Left forelimb (tissue), 1 donor: ENCODE data around the gene RFLNA.
"Not testable (repeated sequence)": the region's sequence is repeated elsewhere in the genome, so short reads cannot be mapped to it uniquely, and the experiment has no call there.

Experiments used
- DNase-seq: peaks from one replicate; pipeline ENCODE4 v3.0.0-alpha.2; 2018; ENCODE audit warnings: low spot score

Gene RFLNA

DNA sequence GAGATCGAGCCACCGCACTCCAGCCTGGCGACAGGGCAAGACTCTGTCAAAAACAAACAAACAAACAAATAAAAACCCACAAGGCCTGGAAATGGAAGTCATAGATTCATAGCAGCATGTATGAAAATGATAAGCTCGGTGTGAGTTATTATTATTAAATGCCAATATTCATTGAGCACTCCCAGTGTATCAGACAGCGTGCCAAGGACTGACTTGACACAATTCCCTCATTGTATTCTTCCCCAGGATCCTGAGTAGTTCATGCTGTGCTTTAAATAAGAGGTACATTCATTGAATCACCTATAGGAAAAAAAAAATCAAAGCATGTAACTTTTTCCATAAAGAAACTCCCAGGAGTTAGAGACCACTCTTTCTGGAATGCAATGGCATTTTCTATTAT lies 12.6 kb upstream of the RFLNA start:
- no peak for DNase-seq

- no peak for DNase-seq
Measured at GRCh38 chr12:124283326-124283725, 11.6 kb upstream of the RFLNA start.

GRCh38 chr12:124284368-124284767 lies 10.5 kb upstream of the RFLNA start:
- no peak for DNase-seq

- DNase-seq, result no peak
Measured at GRCh38 chr12:124286414-124286813, 8.5 kb upstream of the RFLNA start.

GRCh38 chr12:124286971-124287370 lies 7.9 kb upstream of the RFLNA start:
- DNase-seq, result no peak

GRCh38 chr12:124289634-124290600 lies 5.0 kb upstream of the RFLNA start:
- no peak for DNase-seq

GRCh38 chr12:124292385-124292784 lies 2.5 kb upstream of the RFLNA start:
- DNase-seq, result no peak

GRCh38 chr12:124293286-124294003 lies 1.4 kb upstream of the RFLNA start:
- DNase-seq, result no peak

- DNase-seq, result no peak
Measured at GRCh38 chr12:124295431-124296058, 652 bp downstream of the RFLNA start.

- DNase-seq, result no peak
Measured at GRCh38 chr12:124296295-124296915, 1.5 kb downstream of the RFLNA start.

DNA sequence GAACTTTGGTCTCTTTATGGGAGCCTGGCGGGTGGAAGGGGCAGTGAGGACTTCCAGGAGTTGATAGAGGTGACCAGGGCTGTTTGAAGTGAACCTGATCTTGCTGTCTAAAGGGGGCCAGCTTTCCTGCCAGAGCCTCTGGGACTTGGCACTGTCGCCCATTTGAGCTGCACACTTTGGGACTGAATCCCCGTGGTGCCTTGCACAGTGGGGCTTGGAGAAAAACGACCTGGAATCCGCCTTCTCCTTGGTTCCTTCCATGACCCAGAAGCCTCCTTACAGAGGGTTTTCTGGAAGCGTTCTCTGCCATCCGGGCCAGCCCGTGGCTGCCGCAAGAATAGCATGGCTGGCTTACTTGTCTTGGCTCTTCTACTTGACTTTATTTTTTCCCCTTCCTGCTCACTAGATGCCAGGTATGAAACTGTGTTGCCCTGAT lies 2.0 kb downstream of the RFLNA start:
- no peak for DNase-seq

DNA sequence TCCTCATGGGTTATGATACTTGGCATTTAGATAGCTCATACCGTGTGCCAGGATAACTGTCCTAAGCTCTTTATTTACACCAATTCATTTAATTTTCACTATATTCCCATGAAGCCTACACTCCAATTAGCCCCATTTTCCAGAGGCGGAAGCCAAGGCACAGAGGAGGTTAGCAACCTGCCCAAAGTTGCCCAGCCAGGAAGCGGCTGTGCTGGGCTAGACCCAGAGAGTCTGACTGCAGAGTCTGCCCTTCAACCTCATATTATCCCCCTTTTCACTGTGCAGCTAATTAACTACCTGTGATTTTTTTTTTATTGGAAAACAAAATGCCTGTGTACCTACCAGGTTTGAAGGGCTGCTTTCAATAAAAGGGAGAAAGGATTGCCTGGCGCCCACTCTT lies 2.5 kb downstream of the RFLNA start:
- DNase-seq, result no peak

DNA sequence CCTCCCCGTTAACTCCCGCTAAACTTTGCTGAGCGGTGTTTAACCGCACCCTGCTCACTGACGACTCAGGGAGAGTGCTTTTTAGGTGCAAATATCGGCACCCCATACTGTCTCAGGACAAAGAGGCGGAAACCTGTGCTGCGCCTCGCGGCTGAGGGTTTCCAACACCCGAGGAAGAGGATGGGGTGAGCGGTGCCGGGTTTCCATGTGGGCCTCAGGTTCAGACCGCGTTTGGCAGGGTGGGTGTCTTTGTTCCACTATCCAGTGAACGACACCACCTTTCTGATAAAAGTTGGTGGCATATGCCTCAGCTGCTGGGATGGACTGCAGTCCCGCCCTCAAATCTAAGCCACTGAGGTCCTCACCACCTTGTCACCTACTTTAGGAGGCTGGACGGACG lies 3.0 kb downstream of the RFLNA start:
- DNase-seq, result no peak

DNA sequence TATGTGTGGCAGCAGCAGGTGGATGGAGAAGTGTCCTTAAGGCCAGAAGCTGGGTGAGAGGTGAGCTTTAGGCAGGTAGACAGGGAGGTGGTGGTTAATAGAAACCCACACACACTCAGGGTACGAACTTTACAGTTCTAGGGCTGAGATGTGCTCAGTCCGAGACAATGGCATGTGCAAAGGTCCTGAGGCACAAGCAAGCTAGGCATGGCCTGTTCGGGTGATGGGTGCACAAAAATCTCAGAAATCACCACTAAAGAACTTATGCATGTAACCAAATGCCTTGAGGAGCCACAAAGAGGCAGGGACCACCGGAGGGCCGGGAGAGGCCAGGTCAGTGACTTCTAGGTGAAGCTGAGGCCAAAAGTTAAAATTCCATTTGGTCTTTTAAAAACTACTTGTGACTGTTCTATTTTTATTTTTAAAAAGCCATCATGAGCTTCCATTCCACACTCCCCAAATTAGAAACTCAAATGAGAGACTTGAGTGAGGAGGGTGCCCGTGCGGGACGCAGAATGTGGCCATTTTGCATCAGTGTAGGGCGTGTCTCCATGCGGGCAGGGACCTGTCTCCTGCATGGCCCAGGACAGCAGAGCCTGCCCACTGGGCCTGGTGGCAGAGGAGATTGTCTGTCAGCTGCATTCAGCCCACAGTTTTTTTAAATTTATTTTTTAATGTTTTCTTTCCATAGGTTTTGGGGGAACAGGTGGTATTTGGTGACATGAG lies 4.0 kb downstream of the RFLNA start:
- no peak for DNase-seq

GRCh38 chr12:124299628-124300388 lies 4.9 kb downstream of the RFLNA start:
- no peak for DNase-seq

DNA sequence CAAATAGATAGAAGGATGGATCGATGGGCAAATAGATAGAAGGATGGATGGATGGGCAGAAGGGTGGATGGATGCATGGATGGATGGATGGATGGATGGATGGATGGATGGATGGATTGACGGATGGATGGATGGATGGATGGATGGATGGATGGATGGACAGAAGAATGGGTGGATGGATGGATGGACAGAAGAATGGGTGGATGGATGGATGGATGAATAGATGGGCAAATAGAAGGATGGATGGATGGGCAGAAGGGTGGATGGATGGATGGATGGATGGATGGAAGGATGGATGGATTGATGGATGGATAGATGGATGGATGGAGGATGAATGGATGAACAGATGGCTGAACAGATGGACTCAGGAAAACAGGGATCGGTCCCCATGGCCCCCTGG lies 5.8 kb downstream of the RFLNA start:
- not testable (repeated sequence) for DNase-seq

DNA sequence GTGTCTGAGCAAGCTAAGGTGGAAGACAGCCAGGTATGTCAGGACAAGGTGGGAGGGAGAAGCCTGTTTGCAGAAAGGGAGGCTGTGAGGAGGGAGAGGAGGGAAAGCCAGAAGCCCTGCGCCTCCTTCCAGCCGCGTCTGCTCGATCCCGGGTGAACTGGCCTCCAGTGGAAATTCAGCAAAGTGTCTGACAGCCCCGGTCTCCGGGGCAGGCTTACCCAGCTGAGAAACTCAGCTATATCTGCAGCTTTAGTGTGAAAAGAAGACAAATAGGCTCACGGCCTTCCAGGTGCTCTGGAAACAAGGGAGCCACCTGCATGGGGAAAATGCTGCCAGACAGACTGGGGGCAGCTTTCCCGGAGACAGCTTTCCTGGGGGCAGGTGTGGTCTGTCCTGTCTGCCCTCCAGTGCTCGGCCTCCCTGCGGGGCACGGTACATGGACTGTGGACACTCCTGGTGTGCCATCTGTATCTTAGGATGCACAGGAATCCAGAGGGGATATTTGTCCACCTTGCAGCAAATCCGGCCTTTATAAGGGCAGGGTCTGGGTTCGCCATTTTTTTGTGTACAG lies 6.3 kb downstream of the RFLNA start:
- no peak for DNase-seq

DNA sequence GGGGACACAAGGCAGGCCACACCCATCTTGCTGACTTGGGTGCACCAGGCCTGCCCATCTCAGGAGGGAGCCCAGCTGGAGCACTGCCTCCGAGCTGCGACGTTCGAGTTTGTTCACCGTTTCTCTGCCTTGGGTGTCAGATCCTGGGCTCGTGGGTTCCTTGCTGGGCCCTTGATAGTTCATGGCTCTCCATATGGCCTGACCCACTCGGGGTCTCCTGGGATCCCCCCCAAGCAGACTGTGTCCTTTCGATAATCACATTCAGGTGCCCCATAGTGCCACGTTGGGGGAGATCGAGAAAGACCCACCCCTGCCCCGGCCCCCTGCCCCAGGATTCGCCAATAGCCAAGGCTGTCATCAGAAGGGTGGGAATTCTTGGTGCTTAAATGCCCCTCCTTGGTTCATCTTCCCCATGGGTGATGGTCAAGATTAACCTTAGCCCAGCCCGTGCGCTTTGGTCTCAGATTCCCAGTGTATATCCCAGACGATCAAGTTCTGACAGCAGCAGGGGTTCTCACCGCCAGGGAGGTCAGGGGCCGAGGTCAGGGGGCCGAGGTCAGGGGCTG lies 7.4 kb downstream of the RFLNA start:
- DNase-seq, result no peak

DNA sequence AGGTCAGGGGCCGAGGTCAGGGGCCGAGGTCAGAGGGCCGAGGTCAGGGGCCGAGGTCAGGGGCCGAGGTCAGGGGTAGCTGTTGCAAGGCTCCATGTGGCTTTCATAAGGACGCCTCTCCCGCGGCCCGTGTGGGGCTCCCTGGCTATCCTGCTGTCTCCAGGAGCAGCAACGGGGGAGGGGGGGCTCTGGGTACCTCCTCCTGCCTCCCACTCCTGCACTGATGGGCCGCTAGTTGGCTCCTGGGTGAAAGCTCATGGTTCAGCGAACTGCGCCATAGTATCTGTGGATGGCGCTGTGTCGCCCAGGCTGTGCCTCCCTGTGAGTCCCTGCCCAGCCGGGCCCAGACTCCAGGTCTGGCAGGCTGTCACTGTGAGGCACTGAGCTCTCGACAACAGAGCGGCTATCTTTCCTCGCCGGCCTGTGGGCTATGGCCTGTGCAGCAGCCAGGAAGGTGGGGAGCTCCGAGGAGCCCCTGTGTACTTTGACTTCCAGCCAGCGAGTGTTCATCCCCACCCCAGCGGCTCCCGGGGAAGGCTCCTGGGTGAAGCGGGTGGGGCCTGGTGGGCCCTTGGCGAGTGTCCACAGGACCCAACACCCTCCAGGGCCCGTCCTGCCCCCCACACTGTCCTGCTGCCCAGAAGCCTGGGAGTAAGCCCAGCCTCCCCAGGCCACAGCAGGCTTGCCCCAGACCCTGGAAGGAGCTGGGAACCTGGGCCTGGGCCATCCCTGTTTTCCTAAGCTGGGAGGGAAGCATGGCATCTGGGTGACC lies 8.1 kb downstream of the RFLNA start:
- no peak for DNase-seq
